Measurements from ENCODE around the gene LRRC70. TPM values are rescaled to one million over a fixed set of nuclear protein-coding genes. Genes with fewer than 3 reads are reported as not detected.

Gene LRRC70
- total RNA-seq, 1 donor from 2014 or later = 1.1 TPM

DNA sequence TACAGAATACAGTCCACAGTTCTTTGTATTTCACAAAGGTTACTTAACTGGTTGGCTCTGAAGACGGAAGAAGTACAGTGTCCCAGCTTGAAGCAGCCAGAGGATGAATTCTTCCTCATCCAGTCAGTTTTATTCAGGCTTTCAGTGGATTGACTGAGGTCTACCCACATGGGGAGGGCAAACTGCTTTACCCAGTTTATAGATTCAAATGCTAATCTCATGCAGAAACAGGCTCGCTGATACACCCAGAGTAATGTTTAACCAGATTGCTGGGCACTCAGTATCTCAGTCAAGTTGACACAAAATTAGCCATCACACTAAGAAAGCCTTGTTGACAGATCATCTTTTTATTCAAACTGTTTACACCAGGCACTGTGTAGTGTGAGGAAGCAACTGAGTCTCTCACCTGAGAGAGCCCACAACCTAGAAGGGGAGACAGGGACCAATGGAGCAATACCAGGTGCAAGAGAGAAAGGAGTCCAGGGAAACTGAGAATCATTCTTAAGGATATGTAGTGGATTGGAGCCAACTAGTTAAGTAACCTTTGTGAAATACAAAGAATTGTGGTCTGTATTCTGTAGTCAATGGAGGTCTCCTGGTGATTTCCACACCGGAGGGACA, 15.9 kb downstream of the LRRC70 start:
- TF ChIP-seq, protein P1, sequence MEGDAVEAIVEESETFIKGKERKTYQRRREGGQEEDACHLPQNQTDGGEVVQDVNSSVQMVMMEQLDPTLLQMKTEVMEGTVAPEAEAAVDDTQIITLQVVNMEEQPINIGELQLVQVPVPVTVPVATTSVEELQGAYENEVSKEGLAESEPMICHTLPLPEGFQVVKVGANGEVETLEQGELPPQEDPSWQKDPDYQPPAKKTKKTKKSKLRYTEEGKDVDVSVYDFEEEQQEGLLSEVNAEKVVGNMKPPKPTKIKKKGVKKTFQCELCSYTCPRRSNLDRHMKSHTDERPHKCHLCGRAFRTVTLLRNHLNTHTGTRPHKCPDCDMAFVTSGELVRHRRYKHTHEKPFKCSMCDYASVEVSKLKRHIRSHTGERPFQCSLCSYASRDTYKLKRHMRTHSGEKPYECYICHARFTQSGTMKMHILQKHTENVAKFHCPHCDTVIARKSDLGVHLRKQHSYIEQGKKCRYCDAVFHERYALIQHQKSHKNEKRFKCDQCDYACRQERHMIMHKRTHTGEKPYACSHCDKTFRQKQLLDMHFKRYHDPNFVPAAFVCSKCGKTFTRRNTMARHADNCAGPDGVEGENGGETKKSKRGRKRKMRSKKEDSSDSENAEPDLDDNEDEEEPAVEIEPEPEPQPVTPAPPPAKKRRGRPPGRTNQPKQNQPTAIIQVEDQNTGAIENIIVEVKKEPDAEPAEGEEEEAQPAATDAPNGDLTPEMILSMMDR (conservative IDR thresholded peaks at IDR 0.05) = no peak
- H3K4me1 Mint-ChIP-seq (ENCODE audit: unreplicated experiment) = no peaks in the 10 kb centered on the region
- no peak for DNase-seq (ENCODE audit: extremely low spot score, unreplicated experiment)
- no peaks in the 10 kb centered on the region for H3K9me3 Mint-ChIP-seq
- H3K36me3 Mint-ChIP-seq = peaks cover 14% of the 10 kb centered on the region
- no peaks in the 10 kb centered on the region for H3K27me3 Mint-ChIP-seq
- no peak overlapping the region for H3K4me3 Mint-ChIP-seq
- H3K27ac Mint-ChIP-seq = no peak overlapping the region

DNA sequence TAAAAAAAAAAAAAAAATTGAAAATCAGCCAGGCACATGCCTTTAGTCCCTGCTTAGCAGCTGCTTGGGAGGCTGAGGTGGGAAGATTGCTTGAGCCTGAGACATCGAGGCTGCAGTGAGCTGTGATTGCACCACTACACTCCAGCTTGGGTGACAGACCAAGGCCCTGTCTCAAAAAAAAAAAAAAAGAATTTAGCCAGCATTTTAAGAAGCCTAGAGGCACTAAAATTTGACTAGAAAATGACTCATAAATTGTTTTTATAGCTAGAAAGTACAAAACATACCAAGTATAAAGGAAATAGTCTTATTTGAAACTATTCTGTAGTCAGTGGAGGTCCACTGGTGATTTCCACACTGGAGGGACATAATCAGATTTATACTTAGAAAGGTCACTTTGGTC, 17.5 kb downstream of the LRRC70 start:
- TF ChIP-seq, protein P1 (conservative IDR thresholded peaks at IDR 0.05) = no peak
- no peaks in the 10 kb centered on the region for H3K9me3 Mint-ChIP-seq
- H3K27me3 Mint-ChIP-seq = no peaks in the 10 kb centered on the region
- H3K27ac Mint-ChIP-seq = no peak overlapping the region
- H3K4me3 Mint-ChIP-seq = no peak overlapping the region
- H3K36me3 Mint-ChIP-seq = peaks cover 13% of the 10 kb centered on the region
- peaks cover 3% of the 10 kb centered on the region for H3K4me1 Mint-ChIP-seq (ENCODE audit: unreplicated experiment)
- no peak for DNase-seq (ENCODE audit: extremely low spot score, unreplicated experiment)

DNA sequence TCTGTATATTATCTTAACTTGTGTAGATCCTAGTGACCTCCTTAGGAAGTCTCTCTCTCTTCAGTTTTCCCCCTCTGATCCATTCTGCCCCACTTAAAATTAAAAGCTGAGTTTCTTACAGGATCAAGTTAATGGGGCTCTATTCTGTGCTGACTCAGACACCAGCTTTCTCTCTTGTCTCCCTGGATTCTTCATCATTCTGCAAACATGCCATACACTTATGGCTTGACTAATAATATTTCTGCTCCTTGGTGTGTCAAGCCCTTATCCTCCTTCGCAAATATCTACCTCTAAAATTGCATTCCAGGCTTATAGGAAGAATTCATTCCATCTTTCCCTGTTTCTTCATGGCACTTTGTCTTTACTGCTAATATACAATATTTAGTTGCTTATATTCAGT, 18.1 kb downstream of the LRRC70 start:
- no peak for DNase-seq (ENCODE audit: extremely low spot score, unreplicated experiment)

DNA sequence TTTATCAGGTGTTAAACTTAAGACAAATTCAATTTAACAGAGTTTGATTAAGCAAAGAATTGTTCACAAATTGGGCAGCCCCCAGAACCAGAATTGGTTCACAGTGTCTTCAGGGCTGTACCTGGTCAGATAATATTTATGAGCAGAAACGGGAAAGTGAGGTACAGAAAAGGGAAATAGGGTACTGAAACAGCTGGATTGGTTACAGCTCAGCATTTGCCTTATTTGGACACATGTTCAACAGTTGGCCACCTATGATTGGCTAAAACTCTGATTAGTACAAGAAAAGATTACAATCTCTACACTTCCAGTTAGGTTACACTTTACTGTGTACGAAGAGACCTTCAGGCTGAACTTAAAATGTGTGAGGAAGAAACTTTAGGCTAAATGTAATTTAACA, 18.7 kb downstream of the LRRC70 start:
- TF ChIP-seq, protein P1 (conservative IDR thresholded peaks at IDR 0.05) = no peak
- Mint-ChIP-seq H3K27me3 (no peaks in the 10 kb centered on the region), H3K9me3 (no peaks in the 10 kb centered on the region), H3K27ac (no peak overlapping the region), H3K4me1 (ENCODE audit: unreplicated experiment) (peaks cover 3% of the 10 kb centered on the region), H3K4me3 (no peak overlapping the region), H3K36me3 (peaks cover 13% of the 10 kb centered on the region)
- DNase-seq (ENCODE audit: extremely low spot score, unreplicated experiment) = no peak

More for the DNA sequence above, 18.1 kb downstream of the LRRC70 start:
- TF ChIP-seq, protein P1 (conservative IDR thresholded peaks at IDR 0.05) = no peak
- Mint-ChIP-seq H3K4me1 (ENCODE audit: unreplicated experiment) (peaks cover 3% of the 10 kb centered on the region), H3K27ac (no peak overlapping the region), H3K27me3 (no peaks in the 10 kb centered on the region), H3K36me3 (peaks cover 13% of the 10 kb centered on the region), H3K4me3 (no peak overlapping the region), H3K9me3 (no peaks in the 10 kb centered on the region)

DNA sequence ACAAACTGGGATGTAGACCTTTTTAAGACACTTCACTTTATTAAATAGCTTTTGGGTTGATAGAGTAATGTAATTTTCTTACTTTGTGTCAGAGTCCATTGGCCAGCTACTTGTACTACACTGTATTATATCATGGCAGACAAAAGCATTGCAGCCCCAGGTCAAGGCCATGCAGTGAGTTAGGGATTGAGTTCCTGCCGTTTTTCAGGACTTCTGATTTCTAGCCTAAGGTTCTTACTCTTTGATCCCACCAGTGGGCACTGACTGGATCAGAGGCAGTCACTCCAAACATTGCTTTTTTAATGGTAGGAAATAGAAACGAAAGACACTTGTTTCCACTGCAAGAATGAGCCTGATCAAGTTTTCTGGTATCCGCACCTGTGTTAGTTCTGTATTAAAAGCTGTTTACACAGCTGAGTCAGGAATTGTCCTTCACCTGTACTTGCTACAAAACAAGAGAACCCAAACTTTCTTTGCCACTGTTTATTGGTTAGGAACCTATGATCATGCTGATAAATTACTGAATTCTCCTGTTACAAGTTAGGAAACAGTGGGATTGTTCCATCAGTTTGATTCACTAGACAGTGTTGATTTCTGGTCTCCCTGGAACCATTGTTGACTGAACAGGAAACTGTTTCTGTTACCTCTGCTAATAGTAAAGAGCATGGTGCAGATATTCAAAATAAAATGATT, 22.1 kb downstream of the LRRC70 start:
- Mint-ChIP-seq H3K27me3 (no peaks in the 10 kb centered on the region), H3K27ac (no peak overlapping the region), H3K4me3 (no peak overlapping the region), H3K9me3 (no peaks in the 10 kb centered on the region), H3K36me3 (no peaks in the 10 kb centered on the region), H3K4me1 (ENCODE audit: unreplicated experiment) (peaks cover 3% of the 10 kb centered on the region)
- no peak for DNase-seq (ENCODE audit: extremely low spot score, unreplicated experiment)
- TF ChIP-seq, protein P1 (conservative IDR thresholded peaks at IDR 0.05) = no peak

All from type B pancreatic cell (in vitro differentiated cells).